ENCODE measurements around the gene EVC.
A peak's percentile ranks its signal among the peaks of the same experiment; 100 is the strongest.

EVC gene

GRCh38 chr4:5801696-5802095 lies 90.7 kb downstream of the EVC start:
- no peak for TF ChIP-seq CTCF (conservative IDR thresholded peaks at IDR 0.05; ENCODE audit: low read depth, low read length)
- DNase-seq (ENCODE audit: low read depth): no peak
- H3K4me3 ChIP-seq (ENCODE audit: low read length): no peak overlapping the region

DNA sequence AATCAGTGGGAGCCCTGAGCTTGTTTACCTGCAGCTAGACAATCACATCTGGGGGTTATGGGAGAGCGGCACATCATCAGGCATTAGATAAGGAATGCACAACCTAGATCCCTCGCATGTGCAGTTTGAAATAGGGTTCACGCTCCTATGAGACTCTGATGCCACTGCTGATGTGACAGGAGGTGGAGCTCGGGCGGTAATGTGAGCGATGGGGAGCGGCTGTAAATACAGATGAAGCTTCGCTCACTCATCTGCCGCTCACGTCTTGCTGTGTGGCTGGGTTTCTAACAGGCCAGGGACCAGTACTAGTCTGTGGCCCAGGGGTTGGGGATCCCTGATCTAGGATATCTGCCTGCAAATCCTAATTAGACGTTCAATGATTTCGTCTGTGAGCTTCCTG lies 91.6 kb downstream of the EVC start:
- TF ChIP-seq CTCF (conservative IDR thresholded peaks at IDR 0.05; ENCODE audit: low read depth, low read length): no peak
- DNase-seq (ENCODE audit: low read depth): no peak
- no peak overlapping the region for H3K4me3 ChIP-seq (ENCODE audit: low read length)

GRCh38 chr4:5804656-5805055 lies 93.7 kb downstream of the EVC start:
- peak; percentile 4 for TF ChIP-seq CTCF (conservative IDR thresholded peaks at IDR 0.05; ENCODE audit: low read depth, low read length)
- no peak for DNase-seq (ENCODE audit: low read depth)
- no peak overlapping the region for H3K4me3 ChIP-seq (ENCODE audit: low read length)

DNA sequence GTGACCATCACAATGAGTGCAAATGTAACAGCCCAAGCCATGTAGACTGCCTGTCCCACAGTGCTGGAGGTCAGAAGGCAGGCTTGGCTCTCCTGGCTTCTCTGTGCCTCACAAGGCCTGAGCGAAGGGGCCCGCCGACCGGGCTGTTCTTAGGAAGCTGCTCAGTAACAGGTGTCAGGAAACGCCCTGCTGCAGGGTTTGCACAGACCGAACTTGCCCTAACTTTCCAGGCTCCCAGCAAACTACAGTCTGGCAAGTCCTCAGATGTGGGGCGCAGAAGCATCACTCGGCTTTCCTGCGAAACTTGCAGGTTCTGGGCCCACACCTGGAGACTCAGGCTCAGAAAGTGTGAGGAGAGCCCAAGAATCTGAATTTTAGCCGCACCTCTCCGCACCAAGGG lies 94.3 kb downstream of the EVC start:
- no peak overlapping the region for H3K4me3 ChIP-seq (ENCODE audit: low read length)
- no peak for TF ChIP-seq CTCF (conservative IDR thresholded peaks at IDR 0.05; ENCODE audit: low read depth, low read length)
- no peak for DNase-seq (ENCODE audit: low read depth)

- no peak for DNase-seq (ENCODE audit: low read depth)
- no peak overlapping the region for H3K4me3 ChIP-seq (ENCODE audit: low read length)
- TF ChIP-seq CTCF (conservative IDR thresholded peaks at IDR 0.05; ENCODE audit: low read depth, low read length): no peak
Observed at GRCh38 chr4:5808081-5808741, 97.2 kb downstream of the EVC start.

GRCh38 chr4:5809216-5809776 lies 98.3 kb downstream of the EVC start:
- DNase-seq (ENCODE audit: low read depth): no peak
- no peak for TF ChIP-seq CTCF (conservative IDR thresholded peaks at IDR 0.05; ENCODE audit: low read depth, low read length)
- no peak overlapping the region for H3K4me3 ChIP-seq (ENCODE audit: low read length)

DNA sequence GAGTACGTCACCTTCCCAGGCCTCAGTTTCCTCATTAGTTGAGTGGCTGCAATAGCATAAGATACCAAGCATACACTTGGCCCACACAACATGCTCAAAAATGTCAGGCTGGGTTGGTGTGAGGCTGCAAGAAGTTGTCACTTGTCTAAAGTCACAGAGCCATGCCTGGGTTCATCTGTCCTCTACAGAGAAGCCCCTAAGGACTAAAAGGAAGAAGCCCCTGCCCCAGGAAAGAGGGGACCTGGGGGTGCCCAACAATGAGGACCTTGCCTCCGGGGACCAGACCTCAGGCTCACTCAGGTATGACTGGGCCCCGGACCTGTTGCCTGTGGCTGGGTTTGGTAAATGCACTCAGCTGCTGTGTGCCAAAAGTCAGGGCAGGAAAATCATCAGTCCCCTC lies 99.2 kb downstream of the EVC start:
- no peak overlapping the region for H3K4me3 ChIP-seq (ENCODE audit: low read length)
- TF ChIP-seq CTCF (conservative IDR thresholded peaks at IDR 0.05; ENCODE audit: low read depth, low read length): no peak
- no peak for DNase-seq (ENCODE audit: low read depth)

Measured in retinal pigment epithelial cell (primary cell).